Thyroid gland (tissue), 4 donors: ENCODE data around the gene PRPF19. TPM values are rescaled to one million over a fixed set of nuclear protein-coding genes. Genes with fewer than 3 reads are reported as not detected.

ENCODE experiments used
- DNase-seq, 2 donors: peaks; one replicate each; pipeline ENCODE4 v3.0.0-alpha.2; 2019
- H3K27ac ChIP-seq, 3 donors: fragments of 200-600 bp; sonication (generic); 1 replicate in 2 of 3; 2 replicates in 1 of 3; pipeline ENCODE4 v1.5.1; 2016 to 2019; ENCODE audit warnings: mild to moderate bottlenecking in 1 of 3, moderate library complexity in 1 of 3
- H3K27me3 ChIP-seq: fragments of 200-600 bp; sonication (generic); one replicate; pipeline ENCODE4 v1.5.1; 2019
- H3K36me3 ChIP-seq, 2 donors: fragments of 200-600 bp; sonication (generic); one replicate each; pipeline ENCODE4 v1.5.1; 2016 to 2019
- H3K4me1 ChIP-seq, 2 donors: fragments of 200-600 bp; sonication (generic); one replicate each; pipeline ENCODE4 v1.5.1; 2017 to 2019
- H3K4me3 ChIP-seq, 3 donors: fragments of 200-600 bp; sonication (generic); replicated peaks in 1 of 3; 1 replicate in 2 of 3; 2 replicates in 1 of 3; pipeline ENCODE4 v1.5.1; 2016; ENCODE audit warnings: mild to moderate bottlenecking in 1 of 3
- H3K9me3 ChIP-seq: fragments of 200-600 bp; sonication (generic); one replicate; pipeline ENCODE4 v1.5.1; 2017
- POLR2A ChIP-seq, 2 donors: fragments of 450-650 bp; IDR thresholded peaks; one replicate each; pipeline ENCODE4 v1.6.1; 2017; ENCODE audit warnings: antibody characterized with exemption in 2 of 2, mild to moderate bottlenecking in 2 of 2, moderate library complexity in 1 of 2
- WGBS, 2 donors: methylation state at CpG; one replicate each; pipeline ENCODE4 v1.1.5; 2017; 5-methylcytosine and 5-hydroxymethylcytosine counted together
- intact Hi-C: fragments of 100-400 bp; cut with DNase I; formaldehyde crosslinking; loops from one replicate; pipeline ENCODE4 v1.15.1; 2023
- total RNA-seq, 4 donors: library from RNA; depleted of rRNA; stranded (reverse); fragments of >200 nt; gene quantifications; one replicate each; pipeline ENCODE4 v1.2.3, GENCODE V29; 2016
- TF ChIP-seq, protein P1 (sequence below), 6 experiments: fragments of 200-600 bp in 3 of 6; fragments of 450-650 bp in 3 of 6; sonication (generic) in 3 of 6; IDR thresholded peaks; one replicate each; pipeline ENCODE4 v1.5.1; 2016 to 2019; ENCODE audit warnings: antibody characterized with exemption in 6 of 6, mild to moderate bottlenecking in 2 of 6, inconsistent platforms in 1 of 6, moderate library complexity in 1 of 6

Gene PRPF19
- total RNA-seq, 4 donors from 2014 or later: 38.0 to 94.4 (median 71.5) TPM

DNA sequence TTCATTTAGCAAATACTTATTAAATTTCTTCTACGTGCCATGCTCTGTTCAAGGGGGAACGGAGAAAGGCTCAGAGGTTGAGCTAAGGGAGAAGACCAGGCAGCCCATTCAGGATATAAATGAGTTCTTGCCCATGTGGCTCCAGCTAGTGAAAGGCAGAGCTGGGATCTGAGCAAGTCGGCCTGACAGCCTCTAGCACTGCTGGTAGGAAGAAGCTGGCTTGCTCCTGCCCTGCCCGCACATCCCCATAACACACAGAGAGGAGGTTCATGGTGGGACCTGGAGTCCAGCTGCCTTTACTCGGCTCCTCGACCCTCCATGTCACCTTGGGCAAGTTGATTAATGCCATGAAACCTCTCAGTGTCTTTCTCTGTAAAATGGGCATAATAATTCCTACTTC, 43.6 kb upstream of the PRPF19 start:
- Histone ChIP-seq H3K9me3 (no peaks in the 10 kb centered on the region), H3K27me3 (peaks cover 5% of the 10 kb centered on the region), H3K4me1 (peaks cover 0 to 10% of the 10 kb centered on the region in 2 donors), H3K4me3 (no peak overlapping the region), H3K36me3 (no peaks in the 10 kb centered on the region), H3K27ac (no peak overlapping the region)
- intact Hi-C loops: no loop called here
- DNase-seq: no peak
- WGBS, 2 donors: 89 to 94% methylated on average over 6 of the region's 6 CpGs
- TF ChIP-seq, protein P1, sequence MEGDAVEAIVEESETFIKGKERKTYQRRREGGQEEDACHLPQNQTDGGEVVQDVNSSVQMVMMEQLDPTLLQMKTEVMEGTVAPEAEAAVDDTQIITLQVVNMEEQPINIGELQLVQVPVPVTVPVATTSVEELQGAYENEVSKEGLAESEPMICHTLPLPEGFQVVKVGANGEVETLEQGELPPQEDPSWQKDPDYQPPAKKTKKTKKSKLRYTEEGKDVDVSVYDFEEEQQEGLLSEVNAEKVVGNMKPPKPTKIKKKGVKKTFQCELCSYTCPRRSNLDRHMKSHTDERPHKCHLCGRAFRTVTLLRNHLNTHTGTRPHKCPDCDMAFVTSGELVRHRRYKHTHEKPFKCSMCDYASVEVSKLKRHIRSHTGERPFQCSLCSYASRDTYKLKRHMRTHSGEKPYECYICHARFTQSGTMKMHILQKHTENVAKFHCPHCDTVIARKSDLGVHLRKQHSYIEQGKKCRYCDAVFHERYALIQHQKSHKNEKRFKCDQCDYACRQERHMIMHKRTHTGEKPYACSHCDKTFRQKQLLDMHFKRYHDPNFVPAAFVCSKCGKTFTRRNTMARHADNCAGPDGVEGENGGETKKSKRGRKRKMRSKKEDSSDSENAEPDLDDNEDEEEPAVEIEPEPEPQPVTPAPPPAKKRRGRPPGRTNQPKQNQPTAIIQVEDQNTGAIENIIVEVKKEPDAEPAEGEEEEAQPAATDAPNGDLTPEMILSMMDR (IDR thresholded peaks at IDR 0.05): no peak
- TF ChIP-seq POLR2A (IDR thresholded peaks at IDR 0.05): no peak

GRCh38 chr11:60948250-60948649, 41.9 kb upstream of the PRPF19 start:
- H3K27me3 ChIP-seq: peaks cover 5% of the 10 kb centered on the region
- peaks cover 0 to 13% of the 10 kb centered on the region in 2 donors for H3K4me1 ChIP-seq
- no peaks in the 10 kb centered on the region for H3K9me3 ChIP-seq
- no peaks in the 10 kb centered on the region for H3K36me3 ChIP-seq
- WGBS, 2 donors: 84 to 85% methylated on average over 5 of the region's 5 CpGs
- no peak overlapping the region for H3K27ac ChIP-seq
- no peak overlapping the region for H3K4me3 ChIP-seq
- intact Hi-C loops: no loop called here
- TF ChIP-seq, protein P1 (IDR thresholded peaks at IDR 0.05): no peak
- no peak for TF ChIP-seq POLR2A (IDR thresholded peaks at IDR 0.05)
- DNase-seq: no peak

DNA sequence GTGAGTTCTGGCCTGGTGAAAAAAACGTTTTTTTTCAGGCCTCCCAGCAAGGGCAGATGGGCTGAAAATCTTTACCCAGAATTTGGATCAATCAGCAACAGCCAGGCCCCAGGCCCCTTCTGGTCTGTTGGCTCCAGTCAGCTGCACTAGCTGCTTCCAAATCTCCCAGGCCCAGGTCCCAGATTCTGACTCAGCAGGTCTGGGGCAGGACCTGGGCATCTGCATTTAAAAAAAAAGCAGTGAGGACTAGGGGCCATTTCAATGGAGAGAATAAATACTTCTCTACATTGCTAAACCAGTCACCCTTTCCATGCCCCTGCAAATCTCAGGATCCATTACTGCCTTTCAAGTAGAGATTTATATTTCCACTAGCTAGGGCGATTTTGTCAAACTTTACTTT, 41.3 kb upstream of the PRPF19 start:
- intact Hi-C loops: no loop called here
- no peak overlapping the region for H3K27ac ChIP-seq
- peaks cover 5% of the 10 kb centered on the region for H3K27me3 ChIP-seq
- peaks cover 0 to 18% of the 10 kb centered on the region in 2 donors for H3K4me1 ChIP-seq
- TF ChIP-seq, protein P1 (IDR thresholded peaks at IDR 0.05): no peak
- no peak for TF ChIP-seq POLR2A (IDR thresholded peaks at IDR 0.05)
- WGBS, 2 donors: 47 to 59% methylated on average over 2 of the region's 2 CpGs
- H3K4me3 ChIP-seq: no peak overlapping the region
- H3K36me3 ChIP-seq: no peaks in the 10 kb centered on the region
- H3K9me3 ChIP-seq: no peaks in the 10 kb centered on the region
- no peak for DNase-seq

- intact Hi-C loops: no loop called here
- 82 to 85% methylated on average over 15 of the region's 15 CpGs for WGBS, 2 donors
Measured at GRCh38 chr11:60946601-60947264, 40.3 kb upstream of the PRPF19 start.

DNA sequence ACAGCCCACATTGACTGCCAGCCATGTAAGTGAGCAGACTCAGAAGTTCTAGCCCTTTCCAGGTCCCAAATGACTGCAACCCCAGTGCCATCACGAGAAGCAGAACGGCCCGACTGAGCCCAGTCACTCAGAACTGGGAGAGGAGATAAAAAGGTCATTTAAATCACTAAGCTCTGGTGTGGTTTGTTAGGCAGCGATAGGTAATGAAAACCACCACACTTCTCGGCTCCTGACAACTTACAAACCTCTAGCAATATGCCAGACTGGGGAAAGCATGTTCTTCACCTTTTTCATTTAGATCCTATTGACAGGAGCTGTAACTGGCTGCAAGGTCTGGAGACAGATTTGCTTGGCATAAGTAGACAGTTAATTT, 38.9 kb upstream of the PRPF19 start:
- 94 to 96% methylated on average over 5 of the region's 5 CpGs for WGBS, 2 donors
- TF ChIP-seq, protein P1 (IDR thresholded peaks at IDR 0.05): no peak
- no peak for TF ChIP-seq POLR2A (IDR thresholded peaks at IDR 0.05)
- H3K36me3 ChIP-seq: no peaks in the 10 kb centered on the region
- H3K27ac ChIP-seq: no peak overlapping the region
- intact Hi-C loops: no loop called here
- H3K9me3 ChIP-seq: no peaks in the 10 kb centered on the region
- no peak for DNase-seq
- peaks cover 0 to 16% of the 10 kb centered on the region in 2 donors for H3K4me1 ChIP-seq
- H3K4me3 ChIP-seq: no peak overlapping the region
- no peaks in the 10 kb centered on the region for H3K27me3 ChIP-seq

More at GRCh38 chr11:60946601-60947264, 40.3 kb upstream of the PRPF19 start:
- Histone ChIP-seq H3K4me3 (no peak overlapping the region), H3K27ac (no peak overlapping the region), H3K36me3 (no peaks in the 10 kb centered on the region), H3K27me3 (peaks cover 5% of the 10 kb centered on the region), H3K4me1 (peaks cover 0 to 23% of the 10 kb centered on the region in 2 donors), H3K9me3 (no peaks in the 10 kb centered on the region)
- TF ChIP-seq POLR2A (IDR thresholded peaks at IDR 0.05): no peak
- TF ChIP-seq, protein P1 (IDR thresholded peaks at IDR 0.05): no peak
- no peak for DNase-seq
